ENCODE results near the gene SETD5. TPM values are rescaled to one million over a fixed set of nuclear protein-coding genes. Genes with fewer than 3 reads are reported as not detected.

The SETD5 gene
- total RNA-seq, 1 experiment from 2014 or later, result 279 TPM

DNA sequence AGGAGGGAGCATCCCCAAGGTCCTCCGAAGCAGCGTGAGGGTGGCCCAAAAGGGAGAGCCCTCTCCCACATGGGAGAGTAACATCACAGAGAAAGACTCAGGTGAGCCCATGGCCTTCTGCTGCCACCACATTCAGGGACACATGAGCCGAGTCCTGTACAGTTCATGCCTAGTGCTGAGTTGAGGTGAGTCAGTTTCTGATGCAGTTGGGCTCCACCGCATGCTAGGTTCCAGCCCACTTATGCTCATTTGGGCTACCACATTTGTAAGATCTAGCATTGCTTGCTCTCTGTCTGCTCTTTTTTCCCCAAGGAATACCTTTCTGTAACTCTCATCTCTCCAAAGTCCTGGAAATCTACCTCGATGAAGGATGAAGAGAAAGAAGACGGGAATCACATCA is 77.1 kb downstream of the SETD5 start (continued):
- TF ChIP-seq, protein P1, sequence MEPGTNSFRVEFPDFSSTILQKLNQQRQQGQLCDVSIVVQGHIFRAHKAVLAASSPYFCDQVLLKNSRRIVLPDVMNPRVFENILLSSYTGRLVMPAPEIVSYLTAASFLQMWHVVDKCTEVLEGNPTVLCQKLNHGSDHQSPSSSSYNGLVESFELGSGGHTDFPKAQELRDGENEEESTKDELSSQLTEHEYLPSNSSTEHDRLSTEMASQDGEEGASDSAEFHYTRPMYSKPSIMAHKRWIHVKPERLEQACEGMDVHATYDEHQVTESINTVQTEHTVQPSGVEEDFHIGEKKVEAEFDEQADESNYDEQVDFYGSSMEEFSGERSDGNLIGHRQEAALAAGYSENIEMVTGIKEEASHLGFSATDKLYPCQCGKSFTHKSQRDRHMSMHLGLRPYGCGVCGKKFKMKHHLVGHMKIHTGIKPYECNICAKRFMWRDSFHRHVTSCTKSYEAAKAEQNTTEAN (CRISPR knock-in tag; IDR thresholded peaks at IDR 0.05), result no peak

DNA sequence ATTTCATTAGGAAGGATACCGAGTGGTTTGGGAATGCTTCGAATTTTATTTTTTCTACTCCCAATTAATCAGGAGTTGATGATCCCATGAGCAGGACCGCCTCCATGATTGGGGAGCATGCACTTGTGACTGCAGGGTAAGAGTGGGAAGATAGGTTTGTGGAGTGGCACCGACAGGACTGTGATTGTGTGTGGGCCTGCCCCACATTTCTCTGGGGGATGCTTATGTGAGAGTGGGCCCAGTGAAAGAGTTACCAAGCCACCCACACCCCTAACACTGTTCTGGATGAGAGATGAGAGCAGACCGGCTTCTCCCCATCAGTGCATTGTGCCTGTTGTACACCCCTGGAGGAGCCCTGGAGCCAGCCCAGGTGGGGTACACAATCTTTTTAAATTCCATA is 79.5 kb downstream of the SETD5 start:
- POLR2A ChIA-PET, result no interaction called here
- H3K9me3 Mint-ChIP-seq, result no peaks in the 10 kb centered on the region
- no peak overlapping the region for H3K4me3 Mint-ChIP-seq
- ATAC-seq (no peak), DNase-seq (ENCODE audit: low spot score) (no peak)
- no peaks in the 10 kb centered on the region for H3K27me3 Mint-ChIP-seq (ENCODE audit: low read depth)
- peaks cover 77% of the 10 kb centered on the region for H3K36me3 Mint-ChIP-seq
- no peaks in the 10 kb centered on the region for H3K4me1 Mint-ChIP-seq
- H3K27ac Mint-ChIP-seq, result no peak overlapping the region
- CTCF ChIA-PET, result no interaction called here
- TF ChIP-seq, protein P2, sequence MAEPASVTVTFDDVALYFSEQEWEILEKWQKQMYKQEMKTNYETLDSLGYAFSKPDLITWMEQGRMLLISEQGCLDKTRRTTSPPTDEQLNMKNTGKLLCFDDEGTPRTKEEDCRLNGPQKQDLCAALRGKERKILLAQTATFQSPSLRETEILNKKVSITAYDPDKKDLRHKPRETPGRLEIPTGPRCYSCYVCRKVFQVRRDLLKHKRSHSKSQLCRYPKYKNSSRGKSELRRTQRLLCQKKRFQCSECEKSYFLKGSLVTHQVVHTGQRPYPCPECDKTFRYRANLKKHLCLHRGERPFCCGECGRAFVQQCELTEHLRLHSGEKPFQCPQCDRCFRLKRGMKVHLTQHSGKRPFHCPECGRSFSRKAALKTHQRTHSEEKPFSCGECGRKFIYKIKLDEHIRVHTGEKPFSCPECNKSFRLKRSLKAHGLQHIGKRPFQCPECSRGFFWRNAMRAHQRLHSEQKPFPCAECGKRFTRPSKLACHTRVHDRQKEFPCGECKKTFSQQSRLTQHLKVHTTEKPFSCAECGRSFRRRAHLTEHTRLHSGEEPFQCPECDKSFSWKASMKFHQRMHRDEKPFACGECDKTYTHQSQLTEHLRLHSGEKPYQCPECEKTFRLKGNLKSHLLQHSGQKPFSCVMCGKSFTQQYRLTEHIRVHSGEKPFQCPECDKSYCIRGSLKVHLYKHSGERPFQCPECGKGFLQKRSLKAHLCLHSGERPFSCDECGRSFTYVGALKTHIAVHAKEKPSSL (CRISPR knock-in tag; conservative IDR thresholded peaks at IDR 0.05), result no peak
- TF ChIP-seq NR2C2 (CRISPR knock-in tag; IDR thresholded peaks at IDR 0.05), result no peak
- TF ChIP-seq, protein P3, sequence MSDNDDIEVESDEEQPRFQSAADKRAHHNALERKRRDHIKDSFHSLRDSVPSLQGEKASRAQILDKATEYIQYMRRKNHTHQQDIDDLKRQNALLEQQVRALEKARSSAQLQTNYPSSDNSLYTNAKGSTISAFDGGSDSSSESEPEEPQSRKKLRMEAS (CRISPR knock-in tag; IDR thresholded peaks at IDR 0.05), result no peak
- TF ChIP-seq, protein P4, sequence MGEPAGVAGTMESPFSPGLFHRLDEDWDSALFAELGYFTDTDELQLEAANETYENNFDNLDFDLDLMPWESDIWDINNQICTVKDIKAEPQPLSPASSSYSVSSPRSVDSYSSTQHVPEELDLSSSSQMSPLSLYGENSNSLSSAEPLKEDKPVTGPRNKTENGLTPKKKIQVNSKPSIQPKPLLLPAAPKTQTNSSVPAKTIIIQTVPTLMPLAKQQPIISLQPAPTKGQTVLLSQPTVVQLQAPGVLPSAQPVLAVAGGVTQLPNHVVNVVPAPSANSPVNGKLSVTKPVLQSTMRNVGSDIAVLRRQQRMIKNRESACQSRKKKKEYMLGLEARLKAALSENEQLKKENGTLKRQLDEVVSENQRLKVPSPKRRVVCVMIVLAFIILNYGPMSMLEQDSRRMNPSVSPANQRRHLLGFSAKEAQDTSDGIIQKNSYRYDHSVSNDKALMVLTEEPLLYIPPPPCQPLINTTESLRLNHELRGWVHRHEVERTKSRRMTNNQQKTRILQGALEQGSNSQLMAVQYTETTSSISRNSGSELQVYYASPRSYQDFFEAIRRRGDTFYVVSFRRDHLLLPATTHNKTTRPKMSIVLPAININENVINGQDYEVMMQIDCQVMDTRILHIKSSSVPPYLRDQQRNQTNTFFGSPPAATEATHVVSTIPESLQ (CRISPR knock-in tag; IDR thresholded peaks at IDR 0.05), result no peak
- TF ChIP-seq, protein P5, sequence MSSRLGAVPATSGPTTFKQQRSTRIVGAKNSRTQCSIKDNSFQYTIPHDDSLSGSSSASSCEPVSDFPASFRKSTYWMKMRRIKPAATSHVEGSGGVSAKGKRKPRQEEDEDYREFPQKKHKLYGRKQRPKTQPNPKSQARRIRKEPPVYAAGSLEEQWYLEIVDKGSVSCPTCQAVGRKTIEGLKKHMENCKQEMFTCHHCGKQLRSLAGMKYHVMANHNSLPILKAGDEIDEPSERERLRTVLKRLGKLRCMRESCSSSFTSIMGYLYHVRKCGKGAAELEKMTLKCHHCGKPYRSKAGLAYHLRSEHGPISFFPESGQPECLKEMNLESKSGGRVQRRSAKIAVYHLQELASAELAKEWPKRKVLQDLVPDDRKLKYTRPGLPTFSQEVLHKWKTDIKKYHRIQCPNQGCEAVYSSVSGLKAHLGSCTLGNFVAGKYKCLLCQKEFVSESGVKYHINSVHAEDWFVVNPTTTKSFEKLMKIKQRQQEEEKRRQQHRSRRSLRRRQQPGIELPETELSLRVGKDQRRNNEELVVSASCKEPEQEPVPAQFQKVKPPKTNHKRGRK (CRISPR knock-in tag; IDR thresholded peaks at IDR 0.05; ENCODE audit: borderline replicate concordance), result no peak
- TF ChIP-seq, protein P6, sequence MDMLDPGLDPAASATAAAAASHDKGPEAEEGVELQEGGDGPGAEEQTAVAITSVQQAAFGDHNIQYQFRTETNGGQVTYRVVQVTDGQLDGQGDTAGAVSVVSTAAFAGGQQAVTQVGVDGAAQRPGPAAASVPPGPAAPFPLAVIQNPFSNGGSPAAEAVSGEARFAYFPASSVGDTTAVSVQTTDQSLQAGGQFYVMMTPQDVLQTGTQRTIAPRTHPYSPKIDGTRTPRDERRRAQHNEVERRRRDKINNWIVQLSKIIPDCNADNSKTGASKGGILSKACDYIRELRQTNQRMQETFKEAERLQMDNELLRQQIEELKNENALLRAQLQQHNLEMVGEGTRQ (CRISPR knock-in tag; IDR thresholded peaks at IDR 0.05), result no peak
- TF ChIP-seq TCF7 (CRISPR knock-in tag; IDR thresholded peaks at IDR 0.05; ENCODE audit: low read depth), result no peak
- TF ChIP-seq EMX1 (CRISPR knock-in tag; IDR thresholded peaks at IDR 0.05), result no peak
- TF ChIP-seq, protein P7, sequence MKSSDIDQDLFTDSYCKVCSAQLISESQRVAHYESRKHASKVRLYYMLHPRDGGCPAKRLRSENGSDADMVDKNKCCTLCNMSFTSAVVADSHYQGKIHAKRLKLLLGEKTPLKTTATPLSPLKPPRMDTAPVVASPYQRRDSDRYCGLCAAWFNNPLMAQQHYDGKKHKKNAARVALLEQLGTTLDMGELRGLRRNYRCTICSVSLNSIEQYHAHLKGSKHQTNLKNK (CRISPR knock-in tag; IDR thresholded peaks at IDR 0.05), result no peak
- TF ChIP-seq, protein P8, sequence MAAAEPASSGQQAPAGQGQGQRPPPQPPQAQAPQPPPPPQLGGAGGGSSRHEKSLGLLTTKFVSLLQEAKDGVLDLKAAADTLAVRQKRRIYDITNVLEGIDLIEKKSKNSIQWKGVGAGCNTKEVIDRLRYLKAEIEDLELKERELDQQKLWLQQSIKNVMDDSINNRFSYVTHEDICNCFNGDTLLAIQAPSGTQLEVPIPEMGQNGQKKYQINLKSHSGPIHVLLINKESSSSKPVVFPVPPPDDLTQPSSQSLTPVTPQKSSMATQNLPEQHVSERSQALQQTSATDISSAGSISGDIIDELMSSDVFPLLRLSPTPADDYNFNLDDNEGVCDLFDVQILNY (CRISPR knock-in tag; IDR thresholded peaks at IDR 0.05), result no peak
- no peak for TF ChIP-seq TP53 (CRISPR knock-in tag; IDR thresholded peaks at IDR 0.05)
- no peak for TF ChIP-seq RELA (CRISPR knock-in tag; IDR thresholded peaks at IDR 0.05; ENCODE audit: borderline replicate concordance)
- TF ChIP-seq SMAD4 (CRISPR knock-in tag; IDR thresholded peaks at IDR 0.05), result no peak
- no peak for TF ChIP-seq SOX15 (CRISPR knock-in tag; IDR thresholded peaks at IDR 0.05)
- no peak for TF ChIP-seq RORB (CRISPR knock-in tag; IDR thresholded peaks at IDR 0.05)
- TF ChIP-seq, protein P9, sequence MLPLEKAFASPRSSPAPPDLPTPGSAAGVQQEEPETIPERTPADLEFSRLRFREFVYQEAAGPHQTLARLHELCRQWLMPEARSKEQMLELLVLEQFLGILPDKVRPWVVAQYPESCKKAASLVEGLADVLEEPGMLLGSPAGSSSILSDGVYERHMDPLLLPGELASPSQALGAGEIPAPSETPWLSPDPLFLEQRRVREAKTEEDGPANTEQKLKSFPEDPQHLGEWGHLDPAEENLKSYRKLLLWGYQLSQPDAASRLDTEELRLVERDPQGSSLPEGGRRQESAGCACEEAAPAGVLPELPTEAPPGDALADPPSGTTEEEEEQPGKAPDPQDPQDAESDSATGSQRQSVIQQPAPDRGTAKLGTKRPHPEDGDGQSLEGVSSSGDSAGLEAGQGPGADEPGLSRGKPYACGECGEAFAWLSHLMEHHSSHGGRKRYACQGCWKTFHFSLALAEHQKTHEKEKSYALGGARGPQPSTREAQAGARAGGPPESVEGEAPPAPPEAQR (CRISPR knock-in tag; IDR thresholded peaks at IDR 0.05), result no peak
- TF ChIP-seq JAZF1 (CRISPR knock-in tag; IDR thresholded peaks at IDR 0.05), result no peak
